CD14-positive monocyte (primary cell): ENCODE results near the gene CACNA1C. TPM values are rescaled to one million over a fixed set of nuclear protein-coding genes. Genes with fewer than 3 reads are reported as not detected.

Source experiments
- DNase-seq, 3 donors: peaks; one replicate each; pipeline ENCODE4 v3.0.0-alpha.2; 2011 to 2022
- H2AFZ ChIP-seq: 2 replicates; pipeline ENCODE4 v1.6.0; 2012; ENCODE audit warnings: mild to moderate bottlenecking, low read depth, low read length, inconsistent platforms; ENCODE audit not compliant: insufficient read depth, poor library complexity, severe bottlenecking
- H3K27ac ChIP-seq, 2 donors: 1 replicate in 1 of 2; 2 replicates in 1 of 2; pipeline ENCODE4 v1.5.1; 2012 to 2013; ENCODE audit warnings: low read length in 2 of 2, control low read depth in 1 of 2, inconsistent platforms in 1 of 2, low read depth in 1 of 2, mild to moderate bottlenecking in 1 of 2
- H3K27me3 ChIP-seq, 2 donors: one replicate each; pipeline versions ENCODE4 v1.6.0 to v1.6.1; 2011 to 2013; ENCODE audit warnings: low read length in 2 of 2; ENCODE audit not compliant: control insufficient read depth in 2 of 2, insufficient read depth in 2 of 2
- H3K36me3 ChIP-seq, 2 donors: replicated peaks in 1 of 2; 1 replicate in 1 of 2; 2 replicates in 1 of 2; pipeline versions ENCODE4 v1.5.1 to v1.6.1; 2012 to 2013; ENCODE audit warnings: low read length in 2 of 2, control low read depth in 1 of 2, inconsistent platforms in 1 of 2, mild to moderate bottlenecking in 1 of 2; ENCODE audit not compliant: insufficient read depth in 2 of 2, control insufficient read depth in 1 of 2
- H3K4me1 ChIP-seq, 2 donors: 1 replicate in 1 of 2; 2 replicates in 1 of 2; pipeline versions ENCODE4 v1.5.1 to v1.6.1; 2012 to 2013; ENCODE audit warnings: low read length in 2 of 2, control low read depth in 1 of 2, inconsistent platforms in 1 of 2, mild to moderate bottlenecking in 1 of 2, moderate library complexity in 1 of 2; ENCODE audit not compliant: insufficient read depth in 2 of 2, control insufficient read depth in 1 of 2
- H3K4me2 ChIP-seq: replicated peaks from 2 replicates; pipeline ENCODE3; 2012; ENCODE audit warnings: low read length, moderate library complexity, mild to moderate bottlenecking; ENCODE audit not compliant: poor library complexity, severe bottlenecking; ENCODE audit errors: extremely low read depth
- H3K4me3 ChIP-seq, 3 experiments: fragments of 200-600 bp in 1 of 3; sonication (generic) in 1 of 3; replicated peaks in 1 of 3; 1 replicate in 2 of 3; 2 replicates in 1 of 3; pipeline ENCODE4 v1.5.1; 2011 to 2013; ENCODE audit warnings: low read length in 3 of 3, mild to moderate bottlenecking in 3 of 3, control low read depth in 2 of 3, low read depth in 2 of 3, inconsistent platforms in 1 of 3, moderate library complexity in 1 of 3
- H3K79me2 ChIP-seq: 2 replicates; pipeline ENCODE4 v1.6.0; 2012; ENCODE audit warnings: mild to moderate bottlenecking, control low read depth, inconsistent platforms, low read length, moderate library complexity; ENCODE audit not compliant: insufficient read depth
- H3K9ac ChIP-seq: 2 replicates; pipeline ENCODE4 v1.6.0; 2017; ENCODE audit warnings: low read length, mild to moderate bottlenecking; ENCODE audit not compliant: insufficient read depth, poor library complexity, severe bottlenecking
- H3K9me3 ChIP-seq, 2 donors: replicated peaks in 1 of 2; 1 replicate in 1 of 2; 2 replicates in 1 of 2; pipeline versions ENCODE4 v1.5.1 to v1.6.1; 2012 to 2013; ENCODE audit warnings: low read length in 2 of 2, control low read depth in 1 of 2; ENCODE audit not compliant: control insufficient read depth in 1 of 2, insufficient read depth in 1 of 2
- H4K20me1 ChIP-seq: 2 replicates; pipeline ENCODE4 v1.6.0; 2012; ENCODE audit warnings: mild to moderate bottlenecking, low read length, control low read depth, moderate library complexity; ENCODE audit not compliant: insufficient read depth
- H3K27ac Mint-ChIP-seq, 7 donors: one replicate each; pipeline ENCODE4 v1.8.0; 2020; ENCODE audit warnings: mild to moderate bottlenecking in 7 of 7, mixed read lengths in 7 of 7, moderate library complexity in 6 of 7, inconsistent platforms in 2 of 7
- H3K27me3 Mint-ChIP-seq, 3 donors: one replicate each; pipeline ENCODE4 v1.8.0; 2021 to 2022; ENCODE audit warnings: low read depth in 3 of 3, mild to moderate bottlenecking in 3 of 3, mixed read lengths in 3 of 3, moderate library complexity in 3 of 3, inconsistent platforms in 1 of 3
- H3K36me3 Mint-ChIP-seq, 2 donors: one replicate each; pipeline ENCODE4 v1.8.0; 2020; ENCODE audit warnings: mixed read lengths in 2 of 2, inconsistent platforms in 1 of 2, mild to moderate bottlenecking in 1 of 2
- H3K4me1 Mint-ChIP-seq: one replicate; pipeline ENCODE4 v1.8.0; 2020; ENCODE audit warnings: mild to moderate bottlenecking, mixed read lengths
- H3K4me3 Mint-ChIP-seq, 2 donors: one replicate each; pipeline ENCODE4 v1.8.0; 2020; ENCODE audit warnings: mild to moderate bottlenecking in 2 of 2, mixed read lengths in 2 of 2, moderate library complexity in 1 of 2
- H3K9me3 Mint-ChIP-seq, 7 donors: one replicate each; pipeline ENCODE4 v1.8.0; 2020 to 2022; ENCODE audit warnings: mixed read lengths in 7 of 7, mild to moderate bottlenecking in 6 of 7, moderate library complexity in 6 of 7, inconsistent platforms in 2 of 7
- WGBS: methylation state at CpG from one replicate; pipeline ENCODE4 v1.1.5; 2013; ENCODE audit warnings: missing lambda C conversion rate; ENCODE audit not compliant: insufficient coverage; 5-methylcytosine and 5-hydroxymethylcytosine counted together
- intact Hi-C, 2 donors: fragments of 100-400 bp; cut with micrococcal nuclease; formaldehyde crosslinking; loops; one replicate each; pipeline versions ENCODE4 v1.15.0 to v1.15.1; 2023
- polyA plus RNA-seq, 3 donors: library from polyadenylated mRNA; depleted of rRNA in 1 of 3; unstranded in 2 of 3; stranded (reverse) in 1 of 3; fragments of 300-500 nt in 2 of 3; fragments of >200 nt in 1 of 3; fragmentation: Illumina TruSeq in 2 of 3; gene quantifications; 1 replicate in 2 of 3; 2 replicates in 1 of 3; pipeline ENCODE4 v1.2.3, GENCODE V29; 2012 to 2021
- TF ChIP-seq, protein P1 (sequence below): fragments of 200-600 bp; IDR thresholded peaks from one replicate; pipeline ENCODE4 v1.8.0; 2022; ENCODE audit warnings: antibody characterized with exemption, mild to moderate bottlenecking

The CACNA1C gene
- polyA plus RNA-seq, 3 donors, result not detected

DNA sequence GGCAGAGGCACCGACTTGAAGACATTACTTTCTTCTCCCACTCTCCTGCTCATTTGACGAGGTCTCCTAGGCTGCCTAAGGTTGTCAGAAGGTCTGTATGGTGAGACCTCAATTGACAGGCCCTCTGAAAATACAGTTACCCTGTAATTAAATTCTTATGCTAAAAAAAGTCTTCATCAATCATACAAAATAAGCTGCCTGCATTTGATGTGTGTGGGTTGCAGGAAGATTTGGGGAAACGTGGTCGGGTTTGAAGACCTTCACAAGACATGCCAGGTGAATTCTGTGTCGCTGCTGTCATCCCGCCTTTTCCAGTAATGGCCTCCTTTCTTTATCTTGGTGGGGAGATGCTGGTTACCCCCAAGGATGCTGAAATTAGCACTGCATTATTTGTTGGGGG lies 299.4 kb downstream of the CACNA1C start:
- DNase-seq, result no peak
- no CpG with 5 or more reads among the region's 6 CpGs for WGBS
- intact Hi-C loops, result no loop called here
- H2AFZ ChIP-seq, result no peak overlapping the region
- H3K27me3 ChIP-seq, result no peaks in the 10 kb centered on the region
- no peak overlapping the region for H3K4me2 ChIP-seq
- Mint-ChIP-seq H3K27ac (no peak overlapping the region), H3K4me1 (peaks cover 17% of the 10 kb centered on the region), H3K9me3 (peaks cover 0 to 2% (median 0%) of the 10 kb centered on the region in 7 donors), H3K36me3 (peaks cover 0 to 2% of the 10 kb centered on the region in 2 donors), H3K4me3 (no peak overlapping the region), H3K27me3 (peaks cover 3 to 11% (median 3%) of the 10 kb centered on the region in 3 donors)
- TF ChIP-seq, protein P1, sequence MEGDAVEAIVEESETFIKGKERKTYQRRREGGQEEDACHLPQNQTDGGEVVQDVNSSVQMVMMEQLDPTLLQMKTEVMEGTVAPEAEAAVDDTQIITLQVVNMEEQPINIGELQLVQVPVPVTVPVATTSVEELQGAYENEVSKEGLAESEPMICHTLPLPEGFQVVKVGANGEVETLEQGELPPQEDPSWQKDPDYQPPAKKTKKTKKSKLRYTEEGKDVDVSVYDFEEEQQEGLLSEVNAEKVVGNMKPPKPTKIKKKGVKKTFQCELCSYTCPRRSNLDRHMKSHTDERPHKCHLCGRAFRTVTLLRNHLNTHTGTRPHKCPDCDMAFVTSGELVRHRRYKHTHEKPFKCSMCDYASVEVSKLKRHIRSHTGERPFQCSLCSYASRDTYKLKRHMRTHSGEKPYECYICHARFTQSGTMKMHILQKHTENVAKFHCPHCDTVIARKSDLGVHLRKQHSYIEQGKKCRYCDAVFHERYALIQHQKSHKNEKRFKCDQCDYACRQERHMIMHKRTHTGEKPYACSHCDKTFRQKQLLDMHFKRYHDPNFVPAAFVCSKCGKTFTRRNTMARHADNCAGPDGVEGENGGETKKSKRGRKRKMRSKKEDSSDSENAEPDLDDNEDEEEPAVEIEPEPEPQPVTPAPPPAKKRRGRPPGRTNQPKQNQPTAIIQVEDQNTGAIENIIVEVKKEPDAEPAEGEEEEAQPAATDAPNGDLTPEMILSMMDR, result no peak
- H3K36me3 ChIP-seq, result no peaks in the 10 kb centered on the region
- H3K4me1 ChIP-seq, result peaks cover 0 to 5% of the 10 kb centered on the region in 2 donors
- H4K20me1 ChIP-seq, result no peaks in the 10 kb centered on the region
- no peak overlapping the region for H3K4me3 ChIP-seq
- no peak overlapping the region for H3K9ac ChIP-seq
- no peaks in the 10 kb centered on the region for H3K79me2 ChIP-seq
- H3K9me3 ChIP-seq, result no peaks in the 10 kb centered on the region
- no peak overlapping the region for H3K27ac ChIP-seq

DNA sequence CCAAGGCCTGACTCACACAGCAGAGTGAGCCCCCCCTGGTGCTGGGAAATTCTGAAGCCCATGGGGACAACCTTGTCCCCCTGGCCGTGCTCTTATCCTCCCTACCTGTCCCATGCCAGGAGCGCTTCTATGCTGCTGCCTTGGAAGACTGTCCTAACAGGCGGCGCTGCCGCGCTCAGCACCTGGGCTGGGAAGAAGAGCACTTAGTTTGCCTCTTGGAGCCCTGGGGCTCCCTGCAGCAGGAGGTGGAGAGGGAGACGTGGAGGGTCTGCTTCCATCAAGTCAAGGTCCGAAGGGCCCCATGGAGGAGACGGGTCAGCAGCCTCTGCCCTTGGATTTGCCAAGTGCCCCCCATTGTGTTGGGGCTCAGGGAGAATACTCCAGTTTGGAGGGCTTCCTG lies 300.5 kb downstream of the CACNA1C start:
- H3K9me3 Mint-ChIP-seq, result peaks cover 0 to 2% (median 0%) of the 10 kb centered on the region in 7 donors

More for the DNA sequence above, 300.5 kb downstream of the CACNA1C start:
- Histone ChIP-seq H2AFZ (no peak overlapping the region), H3K36me3 (no peaks in the 10 kb centered on the region), H3K27ac (no peak overlapping the region), H3K9me3 (no peaks in the 10 kb centered on the region), H3K9ac (no peak overlapping the region), H3K27me3 (no peaks in the 10 kb centered on the region), H3K4me2 (no peak overlapping the region), H3K4me3 (no peak overlapping the region), H3K79me2 (no peaks in the 10 kb centered on the region), H3K4me1 (peaks cover 10 to 15% of the 10 kb centered on the region in 2 donors), H4K20me1 (no peaks in the 10 kb centered on the region)
- H3K27me3 Mint-ChIP-seq, result peaks cover 3 to 11% (median 3%) of the 10 kb centered on the region in 3 donors
- H3K36me3 Mint-ChIP-seq, result peaks cover 0 to 2% of the 10 kb centered on the region in 2 donors
- TF ChIP-seq, protein P1, result no peak
- no peak overlapping the region for H3K27ac Mint-ChIP-seq
- H3K4me3 Mint-ChIP-seq, result no peak overlapping the region
- DNase-seq, result no peak
- 93% methylated on average over 4 of the region's 9 CpGs for WGBS
- intact Hi-C loops, result no loop called here
- H3K4me1 Mint-ChIP-seq, result peaks cover 25% of the 10 kb centered on the region
